ENCODE data around the gene PLEKHM3. TPM values are rescaled to one million over a fixed set of nuclear protein-coding genes. Genes with fewer than 3 reads are reported as not detected.

The PLEKHM3 gene
- total RNA-seq, 4 donors from 2014 or later = 5.6 to 8.8 (median 6.8) TPM

GRCh38 chr2:208047840-208048239 is 22.5 kb upstream of the PLEKHM3 start:
- no peak overlapping the region for H3K4me3 ChIP-seq

GRCh38 chr2:208046686-208047085 is 21.4 kb upstream of the PLEKHM3 start:
- no peak for TF ChIP-seq POLR2A (IDR thresholded peaks at IDR 0.05)
- TF ChIP-seq CTCF (IDR thresholded peaks at IDR 0.05 in 4 of 5, conservative IDR thresholded peaks at IDR 0.05 in 1 of 5) = no peak
- intact Hi-C loops (cut with DNase I; ENCODE audit: low total_unique reads) (no loop called here), in situ Hi-C loops (cut with MboI; ENCODE audit: low sequenced_read_pairs in 4 of 4) (loop anchor here in 2 of 4 donors (25.0 kb wide), 2 partner anchors 409 to 434 kb away; partner anchors contain the start of gene METTL21A (in 1 of the 2))
- no peaks in the 10 kb centered on the region for H3K4me1 ChIP-seq
- ATAC-seq = no peak
- DNase-seq = no peak
- no peak overlapping the region for H3K27ac ChIP-seq
- no peak overlapping the region for H3K4me3 ChIP-seq
- no peaks in the 10 kb centered on the region for H3K36me3 ChIP-seq
- H3K27me3 ChIP-seq = no peaks in the 10 kb centered on the region
- H3K9me3 ChIP-seq = no peaks in the 10 kb centered on the region

More at GRCh38 chr2:208047840-208048239, 22.5 kb upstream of the PLEKHM3 start:
- intact Hi-C loops (cut with DNase I; ENCODE audit: low total_unique reads) = no loop called here
- TF ChIP-seq POLR2A (IDR thresholded peaks at IDR 0.05) (no peak), CTCF (IDR thresholded peaks at IDR 0.05 in 4 of 5, conservative IDR thresholded peaks at IDR 0.05 in 1 of 5) (no peak)
- no peak for ATAC-seq
- Histone ChIP-seq H3K27me3 (no peaks in the 10 kb centered on the region), H3K4me1 (no peaks in the 10 kb centered on the region), H3K9me3 (no peaks in the 10 kb centered on the region), H3K27ac (no peak overlapping the region), H3K36me3 (no peaks in the 10 kb centered on the region)
- in situ Hi-C loops (cut with MboI; ENCODE audit: low sequenced_read_pairs in 4 of 4) = loop anchor here in 2 of 4 donors (25.0 kb wide), 2 partner anchors 411 to 436 kb away; partner anchors contain the start of gene METTL21A (in 1 of the 2)
- DNase-seq = no peak

GRCh38 chr2:208042450-208042849 is 17.1 kb upstream of the PLEKHM3 start:
- no peak for ATAC-seq
- intact Hi-C loops (cut with DNase I; ENCODE audit: low total_unique reads) (no loop called here), in situ Hi-C loops (cut with MboI; ENCODE audit: low sequenced_read_pairs in 4 of 4) (loop anchor here in 2 of 4 donors (25.0 kb wide), 2 partner anchors 405 to 430 kb away; partner anchors contain the start of gene METTL21A (in 1 of the 2))
- Histone ChIP-seq H3K36me3 (no peaks in the 10 kb centered on the region), H3K27ac (no peak overlapping the region), H3K9me3 (no peaks in the 10 kb centered on the region), H3K4me1 (no peaks in the 10 kb centered on the region), H3K4me3 (no peak overlapping the region), H3K27me3 (no peaks in the 10 kb centered on the region)
- TF ChIP-seq POLR2A (IDR thresholded peaks at IDR 0.05) = no peak
- no peak for TF ChIP-seq CTCF (IDR thresholded peaks at IDR 0.05 in 4 of 5, conservative IDR thresholded peaks at IDR 0.05 in 1 of 5)
- no peak for DNase-seq

- ATAC-seq = no peak
Observed at GRCh38 chr2:208042041-208042440, 16.7 kb upstream of the PLEKHM3 start.

More at GRCh38 chr2:208042041-208042440, 16.7 kb upstream of the PLEKHM3 start:
- no peak for DNase-seq
- no peak overlapping the region for H3K4me3 ChIP-seq
- H3K36me3 ChIP-seq = no peaks in the 10 kb centered on the region
- no peak overlapping the region for H3K27ac ChIP-seq
- intact Hi-C loops (cut with DNase I; ENCODE audit: low total_unique reads) (no loop called here), in situ Hi-C loops (cut with MboI; ENCODE audit: low sequenced_read_pairs in 4 of 4) (loop anchor here in 2 of 4 donors (25.0 kb wide), 2 partner anchors 405 to 430 kb away; partner anchors contain the start of gene METTL21A (in 1 of the 2))
- H3K27me3 ChIP-seq = no peaks in the 10 kb centered on the region
- H3K4me1 ChIP-seq = no peaks in the 10 kb centered on the region
- H3K9me3 ChIP-seq = no peaks in the 10 kb centered on the region
- TF ChIP-seq CTCF (IDR thresholded peaks at IDR 0.05 in 4 of 5, conservative IDR thresholded peaks at IDR 0.05 in 1 of 5) (no peak), POLR2A (IDR thresholded peaks at IDR 0.05) (no peak)

Data from gastrocnemius medialis (tissue), 4 donors.